ENCODE results near the gene TBCK. TPM values are rescaled to one million over a fixed set of nuclear protein-coding genes. Genes with fewer than 3 reads are reported as not detected.

Gene TBCK
- total RNA-seq, 1 donor from 2014 or later = 36.1 TPM

- H3K4me1 ChIP-seq = no peaks in the 10 kb centered on the region
- H3K36me3 ChIP-seq = no peaks in the 10 kb centered on the region
- no peak for DNase-seq (ENCODE audit: extremely low spot score in 2 of 2)
- H3K4me3 ChIP-seq = no peak overlapping the region
- no peak for TF ChIP-seq POLR2A (IDR thresholded peaks at IDR 0.05)
- intact Hi-C loops (cut with DNase I) = no loop called here
- H3K9me3 ChIP-seq = no peaks in the 10 kb centered on the region
- H3K27me3 ChIP-seq = no peaks in the 10 kb centered on the region
- H3K27ac ChIP-seq = no peak overlapping the region
These were observed 54.0 kb downstream of the TBCK start for GRCh38 chr4:106261980-106262379.

- TF ChIP-seq POLR2AphosphoS5 (IDR thresholded peaks at IDR 0.05; ENCODE audit: insufficient read depth in 1 of 2, low read depth in 1 of 2) (no peak), POLR2A (IDR thresholded peaks at IDR 0.05) (no peak), CTCF (IDR thresholded peaks at IDR 0.05) (no peak)
- Histone ChIP-seq H3K27me3 (no peaks in the 10 kb centered on the region), H3K4me1 (no peaks in the 10 kb centered on the region), H3K9me3 (no peaks in the 10 kb centered on the region), H3K27ac (no peak overlapping the region), H3K4me3 (no peak overlapping the region), H3K36me3 (peaks cover 0 to 7% of the 10 kb centered on the region in 2 donors)
- DNase-seq (ENCODE audit: extremely low spot score in 2 of 2) = no peak
- intact Hi-C loops (cut with DNase I) = no loop called here
These were observed 57.6 kb downstream of the TBCK start for GRCh38 chr4:106258145-106259045.

- intact Hi-C loops (cut with DNase I) = loop anchor here (1.0 kb wide), 1 partner anchor 17 kb away; no protein-coding TSS in a partner anchor
- Histone ChIP-seq H3K36me3 (peaks cover 0 to 7% of the 10 kb centered on the region in 2 donors), H3K27ac (no peak overlapping the region), H3K4me3 (no peak overlapping the region), H3K9me3 (no peaks in the 10 kb centered on the region), H3K4me1 (no peaks in the 10 kb centered on the region), H3K27me3 (no peaks in the 10 kb centered on the region)
- TF ChIP-seq CTCF (IDR thresholded peaks at IDR 0.05) (no peak), POLR2A (IDR thresholded peaks at IDR 0.05) (no peak)
- DNase-seq (ENCODE audit: extremely low spot score in 2 of 2) = no peak
These were observed 59.8 kb downstream of the TBCK start for GRCh38 chr4:106256190-106256589.

- no peak for TF ChIP-seq POLR2A (IDR thresholded peaks at IDR 0.05)
- no peak for TF ChIP-seq CTCF (IDR thresholded peaks at IDR 0.05)
- TF ChIP-seq POLR2AphosphoS5 (IDR thresholded peaks at IDR 0.05; ENCODE audit: insufficient read depth in 1 of 2, low read depth in 1 of 2) = no peak
- intact Hi-C loops (cut with DNase I) = no loop called here
- H3K36me3 ChIP-seq = peaks cover 0 to 14% of the 10 kb centered on the region in 2 donors
These were observed 60.8 kb downstream of the TBCK start for GRCh38 chr4:106255195-106255594.

GRCh38 chr4:106253364-106254129 lies 62.5 kb downstream of the TBCK start:
- H3K36me3 ChIP-seq = peaks cover 0 to 22% of the 10 kb centered on the region in 2 donors
- intact Hi-C loops (cut with DNase I) = no loop called here

More at GRCh38 chr4:106255195-106255594, 60.8 kb downstream of the TBCK start:
- Histone ChIP-seq H3K4me1 (no peaks in the 10 kb centered on the region), H3K27ac (no peak overlapping the region), H3K4me3 (no peak overlapping the region), H3K9me3 (no peaks in the 10 kb centered on the region), H3K27me3 (no peaks in the 10 kb centered on the region)
- no peak for DNase-seq (ENCODE audit: extremely low spot score in 2 of 2)

More at GRCh38 chr4:106253364-106254129, 62.5 kb downstream of the TBCK start:
- no peaks in the 10 kb centered on the region for H3K9me3 ChIP-seq
- no peak overlapping the region for H3K27ac ChIP-seq
- H3K4me1 ChIP-seq = no peaks in the 10 kb centered on the region
- no peak for DNase-seq (ENCODE audit: extremely low spot score in 2 of 2)
- no peak overlapping the region for H3K4me3 ChIP-seq
- no peak for TF ChIP-seq CTCF (IDR thresholded peaks at IDR 0.05)
- TF ChIP-seq POLR2AphosphoS5 (IDR thresholded peaks at IDR 0.05; ENCODE audit: insufficient read depth in 1 of 2, low read depth in 1 of 2) = no peak
- TF ChIP-seq POLR2A (IDR thresholded peaks at IDR 0.05) = no peak
- H3K27me3 ChIP-seq = no peaks in the 10 kb centered on the region
